Endothelial cell of umbilical vein (primary cell): ENCODE results near the gene HIVEP3.

ENCODE experiments used
- EZH2 ChIP-seq: IDR thresholded peaks from 2 replicates; pipeline ENCODE4 v1.6.1; 2012; ENCODE audit warnings: borderline replicate concordance, low read depth, mild to moderate bottlenecking, moderate library complexity, low read length, inconsistent platforms; ENCODE audit not compliant: severe bottlenecking
- FOS ChIP-seq: IDR thresholded peaks from 2 replicates; pipeline ENCODE4 v1.6.1; 2011; ENCODE audit warnings: mild to moderate bottlenecking, low read length, moderate library complexity, borderline replicate concordance; ENCODE audit not compliant: insufficient read depth
- GATA2 ChIP-seq: IDR thresholded peaks from 2 replicates; pipeline ENCODE4 v1.7.0; 2011; ENCODE audit warnings: low read depth, mild to moderate bottlenecking, moderate library complexity, mixed read lengths, low read length; ENCODE audit not compliant: insufficient read length, insufficient read depth
- JUN ChIP-seq: IDR thresholded peaks from 2 replicates; pipeline ENCODE4 v1.6.1; 2011; ENCODE audit warnings: borderline replicate concordance, low read depth; ENCODE audit not compliant: insufficient read length, insufficient read depth
- MAX ChIP-seq: IDR thresholded peaks from 2 replicates; pipeline ENCODE4 v1.6.1; 2011; ENCODE audit not compliant: insufficient read depth, insufficient read length
- MYC ChIP-seq: IDR thresholded peaks from one replicate; pipeline ENCODE4 v1.6.1; 2011; ENCODE audit warnings: mild to moderate bottlenecking, low read depth, low read length
- POLR2A ChIP-seq: IDR thresholded peaks from 2 replicates; pipeline ENCODE4 v1.6.1; 2012; ENCODE audit warnings: low read depth, mild to moderate bottlenecking, control low read depth, low read length
- POLR2AphosphoS5 ChIP-seq: IDR thresholded peaks from 2 replicates; pipeline ENCODE4 v1.6.1; 2012; ENCODE audit warnings: low read depth, mild to moderate bottlenecking, control low read depth, low read length, moderate library complexity; ENCODE audit not compliant: insufficient read depth
- TF ChIP-seq, protein P1 (sequence below), 2 donors: IDR thresholded peaks; 1 replicate in 1 of 2; 2 replicates in 1 of 2; pipeline ENCODE4 v1.5.1; 2011; ENCODE audit warnings: low read length in 2 of 2, mild to moderate bottlenecking in 2 of 2, moderate library complexity in 2 of 2, control low read depth in 1 of 2, inconsistent platforms in 1 of 2, low read depth in 1 of 2; ENCODE audit not compliant: insufficient read depth in 1 of 2; ENCODE audit errors: extremely low read depth in 1 of 2

- TF ChIP-seq, protein P1, sequence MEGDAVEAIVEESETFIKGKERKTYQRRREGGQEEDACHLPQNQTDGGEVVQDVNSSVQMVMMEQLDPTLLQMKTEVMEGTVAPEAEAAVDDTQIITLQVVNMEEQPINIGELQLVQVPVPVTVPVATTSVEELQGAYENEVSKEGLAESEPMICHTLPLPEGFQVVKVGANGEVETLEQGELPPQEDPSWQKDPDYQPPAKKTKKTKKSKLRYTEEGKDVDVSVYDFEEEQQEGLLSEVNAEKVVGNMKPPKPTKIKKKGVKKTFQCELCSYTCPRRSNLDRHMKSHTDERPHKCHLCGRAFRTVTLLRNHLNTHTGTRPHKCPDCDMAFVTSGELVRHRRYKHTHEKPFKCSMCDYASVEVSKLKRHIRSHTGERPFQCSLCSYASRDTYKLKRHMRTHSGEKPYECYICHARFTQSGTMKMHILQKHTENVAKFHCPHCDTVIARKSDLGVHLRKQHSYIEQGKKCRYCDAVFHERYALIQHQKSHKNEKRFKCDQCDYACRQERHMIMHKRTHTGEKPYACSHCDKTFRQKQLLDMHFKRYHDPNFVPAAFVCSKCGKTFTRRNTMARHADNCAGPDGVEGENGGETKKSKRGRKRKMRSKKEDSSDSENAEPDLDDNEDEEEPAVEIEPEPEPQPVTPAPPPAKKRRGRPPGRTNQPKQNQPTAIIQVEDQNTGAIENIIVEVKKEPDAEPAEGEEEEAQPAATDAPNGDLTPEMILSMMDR (IDR thresholded peaks at IDR 0.05; ENCODE audit: extremely low read depth in 1 of 2, insufficient read depth in 1 of 2, low read depth in 1 of 2, low read length in 2 of 2): no peak
- TF ChIP-seq EZH2 (no peak), MYC (no peak), POLR2A (no peak), POLR2AphosphoS5 (no peak), MAX (no peak), GATA2 (no peak), JUN (no peak), FOS (no peak)
Observed at GRCh38 chr1:41875487-41875886, 43.2 kb downstream of the HIVEP3 start.
